ENCODE results near the gene IPO5.

DNA sequence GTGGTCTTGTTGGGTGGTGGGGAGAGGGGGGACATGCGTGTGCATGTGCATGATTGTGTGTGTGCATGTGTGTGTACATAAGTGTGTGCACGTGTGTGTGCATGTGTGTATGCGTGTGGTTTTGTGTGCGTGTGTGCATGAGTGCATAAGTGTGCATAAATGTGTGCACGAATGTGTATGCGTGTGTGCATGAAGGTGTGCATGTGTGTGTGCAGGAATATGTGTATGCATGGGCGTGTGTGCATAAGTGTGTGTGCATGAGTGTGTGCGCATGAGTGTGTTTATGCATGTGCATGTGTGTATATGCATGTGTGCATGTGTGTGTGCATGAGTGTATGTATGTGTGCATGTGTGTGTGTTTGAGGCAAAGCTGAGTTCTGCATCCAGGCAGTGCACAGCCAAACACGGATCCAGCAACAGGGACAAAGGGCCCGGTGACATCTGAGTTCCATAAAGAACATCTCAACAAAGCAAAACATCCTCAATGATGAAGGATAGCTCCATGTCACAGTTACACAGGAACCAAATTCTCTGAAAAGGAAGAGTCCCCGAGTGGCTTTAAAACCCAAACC lies 103.5 kb downstream of the IPO5 start:
- TF ChIP-seq, protein P1, sequence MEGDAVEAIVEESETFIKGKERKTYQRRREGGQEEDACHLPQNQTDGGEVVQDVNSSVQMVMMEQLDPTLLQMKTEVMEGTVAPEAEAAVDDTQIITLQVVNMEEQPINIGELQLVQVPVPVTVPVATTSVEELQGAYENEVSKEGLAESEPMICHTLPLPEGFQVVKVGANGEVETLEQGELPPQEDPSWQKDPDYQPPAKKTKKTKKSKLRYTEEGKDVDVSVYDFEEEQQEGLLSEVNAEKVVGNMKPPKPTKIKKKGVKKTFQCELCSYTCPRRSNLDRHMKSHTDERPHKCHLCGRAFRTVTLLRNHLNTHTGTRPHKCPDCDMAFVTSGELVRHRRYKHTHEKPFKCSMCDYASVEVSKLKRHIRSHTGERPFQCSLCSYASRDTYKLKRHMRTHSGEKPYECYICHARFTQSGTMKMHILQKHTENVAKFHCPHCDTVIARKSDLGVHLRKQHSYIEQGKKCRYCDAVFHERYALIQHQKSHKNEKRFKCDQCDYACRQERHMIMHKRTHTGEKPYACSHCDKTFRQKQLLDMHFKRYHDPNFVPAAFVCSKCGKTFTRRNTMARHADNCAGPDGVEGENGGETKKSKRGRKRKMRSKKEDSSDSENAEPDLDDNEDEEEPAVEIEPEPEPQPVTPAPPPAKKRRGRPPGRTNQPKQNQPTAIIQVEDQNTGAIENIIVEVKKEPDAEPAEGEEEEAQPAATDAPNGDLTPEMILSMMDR (IDR thresholded peaks at IDR 0.05), result no peak
- no peak for TF ChIP-seq POLR2A (IDR thresholded peaks at IDR 0.05)

Measured in testis (tissue), 2 donors.